Body of pancreas (tissue), 4 donors: Measurements from ENCODE around the gene ELOB.

ENCODE experiments used
- CTCF ChIP-seq, 7 experiments: fragments of 450-650 bp in 4 of 7; fragments of 200-600 bp in 3 of 7; sonication (generic) in 3 of 7; IDR thresholded peaks; one replicate each; pipeline ENCODE4 v1.5.1; 2016 to 2019; ENCODE audit warnings: antibody characterized with exemption in 7 of 7
- POLR2A ChIP-seq, 3 donors: fragments of 450-650 bp; IDR thresholded peaks; one replicate each; pipeline ENCODE4 v1.6.1; 2016; ENCODE audit warnings: antibody characterized with exemption in 3 of 3, mild to moderate bottlenecking in 2 of 3

GRCh38 chr16:2799205-2799858, 22.3 kb upstream of the ELOB start:
- TF ChIP-seq POLR2A (IDR thresholded peaks at IDR 0.05) (no peak), CTCF (IDR thresholded peaks at IDR 0.05) (no peak)
